Measurements from ENCODE around the gene TMEM17. TPM values are rescaled to one million over a fixed set of nuclear protein-coding genes. Genes with fewer than 3 reads are reported as not detected.

Gene TMEM17
- total RNA-seq, 2 experiments from 2014 or later = not detected

- Histone ChIP-seq H3K4me1 (ENCODE audit: insufficient read depth, low read length) (peaks cover 10% of the 10 kb centered on the region), H3K9me3 (ENCODE audit: control insufficient read depth in 1 of 2, insufficient read depth in 1 of 2, low read length in 2 of 2) (no peaks in the 10 kb centered on the region), H3K4me3 (ENCODE audit: low read length) (peak overlapping the region; percentile 47), H3K27me3 (ENCODE audit: control insufficient read depth in 1 of 2, insufficient read depth in 2 of 2, low read length in 2 of 2) (peaks cover 4 to 8% of the 10 kb centered on the region in 2 experiments), H3K27ac (ENCODE audit: low read depth in 1 of 2, low read length in 2 of 2) (no peak overlapping the region), H3K36me3 (ENCODE audit: insufficient read depth, low read length) (no peaks in the 10 kb centered on the region)
- ChIA-PET POLR2A (interaction anchor here (1.6 kb wide), 1 partner anchor 318 kb away, joined by 4 read pairs; no protein-coding TSS in a partner anchor), CTCF (interaction anchor here (0.6 to 2.1 kb wide), 3 partner anchors 163 to 483 kb away, joined by 3 to 18 read pairs (median 3); no protein-coding TSS in a partner anchor)
- Mint-ChIP-seq H3K27me3 (peaks cover 9% of the 10 kb centered on the region), H3K4me3 (peak overlapping the region; percentile 38), H3K4me1 (ENCODE audit: low read depth) (no peaks in the 10 kb centered on the region), H3K27ac (no peak overlapping the region), H3K9me3 (no peaks in the 10 kb centered on the region), H3K36me3 (ENCODE audit: low read depth) (no peaks in the 10 kb centered on the region)
- DNase-seq (no peak), ATAC-seq (ENCODE audit: poor library complexity) (no peak)
- intact Hi-C loops (cut with DNase I, micrococcal nuclease) = loop anchor here (1.0 to 10.0 kb wide), 6 partner anchors 318 to 1405 kb away; no protein-coding TSS in a partner anchor
- TF ChIP-seq, protein P1, sequence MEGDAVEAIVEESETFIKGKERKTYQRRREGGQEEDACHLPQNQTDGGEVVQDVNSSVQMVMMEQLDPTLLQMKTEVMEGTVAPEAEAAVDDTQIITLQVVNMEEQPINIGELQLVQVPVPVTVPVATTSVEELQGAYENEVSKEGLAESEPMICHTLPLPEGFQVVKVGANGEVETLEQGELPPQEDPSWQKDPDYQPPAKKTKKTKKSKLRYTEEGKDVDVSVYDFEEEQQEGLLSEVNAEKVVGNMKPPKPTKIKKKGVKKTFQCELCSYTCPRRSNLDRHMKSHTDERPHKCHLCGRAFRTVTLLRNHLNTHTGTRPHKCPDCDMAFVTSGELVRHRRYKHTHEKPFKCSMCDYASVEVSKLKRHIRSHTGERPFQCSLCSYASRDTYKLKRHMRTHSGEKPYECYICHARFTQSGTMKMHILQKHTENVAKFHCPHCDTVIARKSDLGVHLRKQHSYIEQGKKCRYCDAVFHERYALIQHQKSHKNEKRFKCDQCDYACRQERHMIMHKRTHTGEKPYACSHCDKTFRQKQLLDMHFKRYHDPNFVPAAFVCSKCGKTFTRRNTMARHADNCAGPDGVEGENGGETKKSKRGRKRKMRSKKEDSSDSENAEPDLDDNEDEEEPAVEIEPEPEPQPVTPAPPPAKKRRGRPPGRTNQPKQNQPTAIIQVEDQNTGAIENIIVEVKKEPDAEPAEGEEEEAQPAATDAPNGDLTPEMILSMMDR (IDR thresholded peaks at IDR 0.05) = no peak
Measured at GRCh38 chr2:62457556-62457955, 48.4 kb downstream of the TMEM17 start.

GRCh38 chr2:62456721-62457539 is 49.1 kb downstream of the TMEM17 start:
- ChIA-PET POLR2A (interaction anchor here (1.6 kb wide), 1 partner anchor 318 kb away, joined by 4 read pairs; no protein-coding TSS in a partner anchor), CTCF (interaction anchor here (0.6 to 2.1 kb wide), 4 partner anchors 164 to 483 kb away, joined by 3 to 18 read pairs (median 3); no protein-coding TSS in a partner anchor)
- Mint-ChIP-seq H3K27ac (no peak overlapping the region), H3K27me3 (peaks cover 9% of the 10 kb centered on the region), H3K4me3 (peak overlapping the region; percentile 38), H3K9me3 (no peaks in the 10 kb centered on the region), H3K4me1 (ENCODE audit: low read depth) (no peaks in the 10 kb centered on the region), H3K36me3 (ENCODE audit: low read depth) (no peaks in the 10 kb centered on the region)
- Histone ChIP-seq H3K9me3 (ENCODE audit: control insufficient read depth in 1 of 2, insufficient read depth in 1 of 2, low read length in 2 of 2) (no peaks in the 10 kb centered on the region), H3K27ac (ENCODE audit: low read depth in 1 of 2, low read length in 2 of 2) (no peak overlapping the region), H3K36me3 (ENCODE audit: insufficient read depth, low read length) (no peaks in the 10 kb centered on the region), H3K4me1 (ENCODE audit: insufficient read depth, low read length) (peaks cover 10% of the 10 kb centered on the region), H3K27me3 (ENCODE audit: control insufficient read depth in 1 of 2, insufficient read depth in 2 of 2, low read length in 2 of 2) (peaks cover 4 to 8% of the 10 kb centered on the region in 2 experiments), H3K4me3 (ENCODE audit: low read length) (peak overlapping the region; percentile 47)
- DNase-seq (peak; percentile 27 to 72 (median 54)), ATAC-seq (ENCODE audit: poor library complexity) (peak; percentile 81)
- intact Hi-C loops (cut with DNase I, micrococcal nuclease) = loop anchor here (1.0 to 10.0 kb wide), 6 partner anchors 318 to 1405 kb away; no protein-coding TSS in a partner anchor
- TF ChIP-seq, protein P1 (IDR thresholded peaks at IDR 0.05) = peak; percentile 87

- peaks cover 9% of the 10 kb centered on the region for H3K27me3 Mint-ChIP-seq
- Histone ChIP-seq H3K27me3 (ENCODE audit: control insufficient read depth in 1 of 2, insufficient read depth in 2 of 2, low read length in 2 of 2) (peaks cover 4 to 8% of the 10 kb centered on the region in 2 experiments), H3K4me3 (ENCODE audit: low read length) (no peak overlapping the region), H3K9me3 (ENCODE audit: control insufficient read depth in 1 of 2, insufficient read depth in 1 of 2, low read length in 2 of 2) (no peaks in the 10 kb centered on the region), H3K4me1 (ENCODE audit: insufficient read depth, low read length) (peaks cover 10% of the 10 kb centered on the region), H3K36me3 (ENCODE audit: insufficient read depth, low read length) (no peaks in the 10 kb centered on the region), H3K27ac (ENCODE audit: low read depth in 1 of 2, low read length in 2 of 2) (no peak overlapping the region)
- TF ChIP-seq, protein P1 (IDR thresholded peaks at IDR 0.05) = no peak
- H3K4me3 Mint-ChIP-seq = no peak overlapping the region
- ATAC-seq (ENCODE audit: poor library complexity) (no peak), DNase-seq (no peak)
- POLR2A ChIA-PET = interaction anchor here (1.6 kb wide), 1 partner anchor 319 kb away, joined by 4 read pairs; no protein-coding TSS in a partner anchor
- CTCF ChIA-PET = interaction anchor here (0.9 to 2.1 kb wide), 2 partner anchors 318 to 320 kb away, joined by 3 to 18 read pairs; no protein-coding TSS in a partner anchor
- H3K36me3 Mint-ChIP-seq (ENCODE audit: low read depth) = no peaks in the 10 kb centered on the region
- no peak overlapping the region for H3K27ac Mint-ChIP-seq
- intact Hi-C loops (cut with DNase I, micrococcal nuclease) = loop anchor here (5.0 to 10.0 kb wide), 5 partner anchors 969 to 1406 kb away; no protein-coding TSS in a partner anchor
- H3K9me3 Mint-ChIP-seq = no peaks in the 10 kb centered on the region
- no peaks in the 10 kb centered on the region for H3K4me1 Mint-ChIP-seq (ENCODE audit: low read depth)
Measured at GRCh38 chr2:62455957-62456692, 49.9 kb downstream of the TMEM17 start.

Measured in CD4-positive, alpha-beta T cell (primary cell).